ENCODE data around the gene CALR3. TPM values are rescaled to one million over a fixed set of nuclear protein-coding genes. Genes with fewer than 3 reads are reported as not detected.
"Not testable (repeated sequence)": the region's sequence is repeated elsewhere in the genome, so short reads cannot be mapped to it uniquely, and the experiment has no call there.

Gene CALR3
- total RNA-seq, 4 donors from 2014 or later, result not detected

DNA sequence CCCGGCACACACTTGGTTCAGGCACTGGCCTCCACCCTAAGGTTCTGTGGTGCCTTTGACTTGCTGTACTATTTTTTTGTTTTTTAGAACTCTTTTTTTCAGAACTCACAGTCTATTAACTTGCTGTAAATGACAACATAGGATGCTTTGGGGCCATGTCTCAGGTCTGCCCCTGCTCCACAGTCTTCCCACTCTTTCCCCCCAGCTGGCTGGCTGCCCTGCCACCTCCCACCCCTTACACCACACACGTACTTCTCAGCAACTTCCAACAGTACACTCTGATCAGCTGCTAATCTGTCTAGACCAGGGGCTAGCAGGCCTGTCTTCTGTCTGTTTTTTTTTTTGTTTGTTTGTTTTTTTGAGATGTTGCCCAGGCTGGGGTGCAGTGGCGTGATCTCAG is 8.3 kb upstream of the CALR3 start:
- no peak overlapping the region for H3K4me3 ChIP-seq
- TF ChIP-seq POLR2A (IDR thresholded peaks at IDR 0.05), result no peak
- TF ChIP-seq, protein P1, sequence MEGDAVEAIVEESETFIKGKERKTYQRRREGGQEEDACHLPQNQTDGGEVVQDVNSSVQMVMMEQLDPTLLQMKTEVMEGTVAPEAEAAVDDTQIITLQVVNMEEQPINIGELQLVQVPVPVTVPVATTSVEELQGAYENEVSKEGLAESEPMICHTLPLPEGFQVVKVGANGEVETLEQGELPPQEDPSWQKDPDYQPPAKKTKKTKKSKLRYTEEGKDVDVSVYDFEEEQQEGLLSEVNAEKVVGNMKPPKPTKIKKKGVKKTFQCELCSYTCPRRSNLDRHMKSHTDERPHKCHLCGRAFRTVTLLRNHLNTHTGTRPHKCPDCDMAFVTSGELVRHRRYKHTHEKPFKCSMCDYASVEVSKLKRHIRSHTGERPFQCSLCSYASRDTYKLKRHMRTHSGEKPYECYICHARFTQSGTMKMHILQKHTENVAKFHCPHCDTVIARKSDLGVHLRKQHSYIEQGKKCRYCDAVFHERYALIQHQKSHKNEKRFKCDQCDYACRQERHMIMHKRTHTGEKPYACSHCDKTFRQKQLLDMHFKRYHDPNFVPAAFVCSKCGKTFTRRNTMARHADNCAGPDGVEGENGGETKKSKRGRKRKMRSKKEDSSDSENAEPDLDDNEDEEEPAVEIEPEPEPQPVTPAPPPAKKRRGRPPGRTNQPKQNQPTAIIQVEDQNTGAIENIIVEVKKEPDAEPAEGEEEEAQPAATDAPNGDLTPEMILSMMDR (IDR thresholded peaks at IDR 0.05 in 4 of 5, conservative IDR thresholded peaks at IDR 0.05 in 1 of 5), result no peak
- DNase-seq (no peak), ATAC-seq (no peak)
- no peaks in the 10 kb centered on the region for H3K4me1 ChIP-seq
- H3K9me3 ChIP-seq, result no peaks in the 10 kb centered on the region
- intact Hi-C loops (cut with DNase I; ENCODE audit: low total_unique reads), result no loop called here
- no peaks in the 10 kb centered on the region for H3K27me3 ChIP-seq
- no peak overlapping the region for H3K27ac ChIP-seq
- H3K36me3 ChIP-seq, result peaks cover 0 to 12% of the 10 kb centered on the region in 2 donors
- in situ Hi-C loops (cut with MboI; ENCODE audit: low sequenced_read_pairs in 4 of 4), result loop anchor here in 1 of 4 donors (25.0 kb wide), 1 partner anchor 292 kb away; no protein-coding TSS in a partner anchor

DNA sequence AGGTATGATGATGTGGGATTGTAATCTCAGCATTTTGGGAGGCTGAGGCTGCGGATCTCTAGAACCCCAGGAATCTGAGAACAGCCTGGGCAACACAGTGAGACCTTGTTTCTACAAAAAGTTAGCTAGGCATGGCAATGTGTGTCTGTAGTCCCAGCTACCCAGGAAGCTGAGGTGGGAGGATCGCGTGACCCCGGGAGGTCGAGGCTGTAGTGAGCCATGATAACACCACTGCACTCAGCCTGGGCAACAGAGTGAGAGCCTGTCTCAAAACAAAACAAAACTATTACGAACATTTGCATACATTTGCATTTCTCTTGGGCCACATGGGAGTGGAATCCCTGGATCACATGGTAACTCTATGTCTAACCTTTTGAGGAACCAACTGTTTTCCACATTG is 1.9 kb upstream of the CALR3 start:
- TF ChIP-seq, protein P1 (IDR thresholded peaks at IDR 0.05 in 4 of 5, conservative IDR thresholded peaks at IDR 0.05 in 1 of 5), result no peak
- no peak for TF ChIP-seq POLR2A (IDR thresholded peaks at IDR 0.05)
- Histone ChIP-seq H3K4me3 (no peak overlapping the region), H3K9me3 (no peaks in the 10 kb centered on the region), H3K27ac (no peak overlapping the region), H3K36me3 (peaks cover 0 to 2% of the 10 kb centered on the region in 2 donors), H3K4me1 (peaks cover 4 to 10% of the 10 kb centered on the region in 2 donors), H3K27me3 (no peaks in the 10 kb centered on the region)
- no peak for ATAC-seq
- in situ Hi-C loops (cut with MboI; ENCODE audit: low sequenced_read_pairs in 4 of 4), result loop anchor here in 1 of 4 donors (10.0 kb wide), 1 partner anchor 63 kb away; no protein-coding TSS in a partner anchor
- intact Hi-C loops (cut with DNase I; ENCODE audit: low total_unique reads), result loop anchor here (2.0 kb wide), 2 partner anchors 45 to 55 kb away; partner anchors contain the start of gene CHERP
- no peak for DNase-seq

DNA sequence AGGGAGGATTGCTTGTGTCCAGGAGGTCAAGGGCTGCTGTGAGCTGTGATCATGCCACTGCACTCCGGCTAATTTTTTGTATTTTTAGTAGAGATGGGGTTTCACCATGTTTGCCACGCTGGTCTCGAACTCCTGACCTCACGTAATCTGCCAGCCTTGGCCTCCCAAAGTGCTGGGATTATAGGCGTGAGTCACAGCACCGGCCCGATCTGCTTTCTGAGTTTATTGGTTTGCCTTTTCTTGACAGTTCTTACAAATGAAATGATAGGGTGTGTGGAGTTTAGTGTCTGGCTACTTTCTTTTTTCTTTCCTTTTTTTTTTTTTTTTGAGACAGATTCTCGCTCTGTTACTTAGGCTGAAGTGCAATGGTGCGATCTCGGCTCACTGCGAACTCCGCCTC is 1.1 kb upstream of the CALR3 start:
- intact Hi-C loops (cut with DNase I; ENCODE audit: low total_unique reads) (loop anchor here (2.0 kb wide), 2 partner anchors 46 to 54 kb away; partner anchors contain the start of gene CHERP), in situ Hi-C loops (cut with MboI; ENCODE audit: low sequenced_read_pairs in 4 of 4) (loop anchor here in 1 of 4 donors (10.0 kb wide), 1 partner anchor 62 kb away; no protein-coding TSS in a partner anchor)
- DNase-seq (no peak), ATAC-seq (no peak)
- Histone ChIP-seq H3K4me3 (peak overlapping the region; percentile 74 to 86 (median 80)), H3K9me3 (no peaks in the 10 kb centered on the region), H3K4me1 (peaks cover 4 to 10% of the 10 kb centered on the region in 2 donors), H3K27me3 (no peaks in the 10 kb centered on the region), H3K27ac (peak overlapping the region; percentile 84 to 94 (median 88)), H3K36me3 (no peaks in the 10 kb centered on the region)
- TF ChIP-seq, protein P1 (IDR thresholded peaks at IDR 0.05 in 4 of 5, conservative IDR thresholded peaks at IDR 0.05 in 1 of 5), result no peak
- no peak for TF ChIP-seq POLR2A (IDR thresholded peaks at IDR 0.05)

DNA sequence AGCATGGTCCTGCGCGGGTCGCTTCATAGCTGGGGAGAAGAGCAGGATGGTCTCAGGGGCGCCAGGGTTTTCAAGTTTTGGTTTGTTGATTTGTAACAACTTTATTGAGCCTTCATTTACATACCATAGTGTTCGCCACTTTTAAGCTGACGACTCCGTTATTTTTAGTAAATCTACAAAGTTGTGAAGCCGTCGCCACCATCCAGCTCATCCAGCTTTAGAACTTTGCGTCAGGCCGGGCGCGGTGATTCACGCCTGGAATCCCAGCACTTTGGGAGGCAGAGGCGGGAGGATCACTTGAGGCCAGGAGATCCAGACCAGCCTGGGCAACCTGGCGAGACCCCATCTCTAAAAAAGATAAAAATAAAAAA is 631 bp upstream of the CALR3 start:
- no peaks in the 10 kb centered on the region for H3K36me3 ChIP-seq
- in situ Hi-C loops (cut with MboI; ENCODE audit: low sequenced_read_pairs in 4 of 4) (loop anchor here in 1 of 4 donors (10.0 kb wide), 1 partner anchor 62 kb away; no protein-coding TSS in a partner anchor), intact Hi-C loops (cut with DNase I; ENCODE audit: low total_unique reads) (loop anchor here (1.0 to 2.0 kb wide), 3 partner anchors 24 to 54 kb away; partner anchors contain the start of gene CHERP)
- H3K9me3 ChIP-seq, result no peaks in the 10 kb centered on the region
- ATAC-seq (peak; percentile 65 to 68), DNase-seq (peak; percentile 38 to 72)
- H3K4me3 ChIP-seq, result peak overlapping the region; percentile 74 to 86 (median 80)
- TF ChIP-seq POLR2A (IDR thresholded peaks at IDR 0.05), result peak in 1 of 2 donors; percentile 5
- TF ChIP-seq, protein P1 (IDR thresholded peaks at IDR 0.05 in 4 of 5, conservative IDR thresholded peaks at IDR 0.05 in 1 of 5), result no peak
- no peaks in the 10 kb centered on the region for H3K27me3 ChIP-seq
- peak overlapping the region; percentile 84 to 94 (median 88) for H3K27ac ChIP-seq
- peaks cover 4 to 10% of the 10 kb centered on the region in 2 donors for H3K4me1 ChIP-seq

DNA sequence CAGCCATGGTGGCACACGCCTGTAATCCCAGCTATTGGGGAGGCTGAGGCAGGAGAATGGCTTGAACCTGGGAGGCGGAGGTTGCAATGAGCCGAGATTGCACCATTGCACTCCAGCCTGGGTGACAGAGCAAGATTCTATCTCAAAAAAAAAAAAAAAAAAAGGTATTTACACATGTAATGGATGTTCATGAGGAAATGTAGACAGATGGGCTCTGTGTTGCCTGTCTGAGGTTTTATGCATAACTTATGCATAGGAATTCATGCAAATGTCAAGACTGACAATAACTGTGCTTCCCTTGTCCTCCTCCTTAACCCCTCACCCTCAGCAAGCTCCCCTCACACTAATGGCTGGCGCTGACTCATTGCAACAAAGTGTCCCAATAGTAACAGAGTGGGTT is 9.5 kb downstream of the CALR3 start:
- H3K4me3 ChIP-seq; ATAC-seq; H3K9me3 ChIP-seq; DNase-seq; H3K27ac ChIP-seq; H3K4me1 ChIP-seq; in situ Hi-C loops (cut with MboI; ENCODE audit: low sequenced_read_pairs in 4 of 4); intact Hi-C loops (cut with DNase I; ENCODE audit: low total_unique reads); H3K36me3 ChIP-seq; H3K27me3 ChIP-seq: not testable (repeated sequence)

All from gastrocnemius medialis (tissue), 4 donors.